GM21528 (cell line): ENCODE measurements around the gene ALDH5A1.

ENCODE experiments used
- ATAC-seq: cut with Tn5 transposase; IDR thresholded peaks from one replicate; pipeline ENCODE4 v1.9.1; 2021; ENCODE audit warnings: mild to moderate bottlenecking, moderate library complexity; ENCODE audit not compliant: unreplicated experiment, low FRiP score

The ALDH5A1 gene

DNA sequence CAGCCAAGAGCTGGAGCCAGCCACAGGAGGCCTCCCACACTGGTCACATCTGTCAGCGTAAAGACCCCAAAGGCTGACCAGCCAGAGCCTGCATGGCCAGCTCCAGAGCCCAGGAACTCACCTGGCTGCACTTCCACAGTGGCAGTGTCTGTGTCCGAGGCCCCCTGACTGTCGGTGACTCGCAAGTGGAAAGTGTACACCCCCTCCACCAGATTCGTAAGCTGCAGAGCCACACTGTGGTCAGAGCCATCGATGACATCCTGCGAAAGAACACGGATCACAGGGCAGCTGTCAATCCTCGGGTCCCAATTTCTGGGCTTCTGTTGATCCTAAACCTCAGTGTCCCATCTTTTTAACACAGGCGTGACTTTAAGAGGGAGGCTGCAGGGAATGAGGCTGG, 69.3 kb downstream of the ALDH5A1 start:
- no peak for ATAC-seq

DNA sequence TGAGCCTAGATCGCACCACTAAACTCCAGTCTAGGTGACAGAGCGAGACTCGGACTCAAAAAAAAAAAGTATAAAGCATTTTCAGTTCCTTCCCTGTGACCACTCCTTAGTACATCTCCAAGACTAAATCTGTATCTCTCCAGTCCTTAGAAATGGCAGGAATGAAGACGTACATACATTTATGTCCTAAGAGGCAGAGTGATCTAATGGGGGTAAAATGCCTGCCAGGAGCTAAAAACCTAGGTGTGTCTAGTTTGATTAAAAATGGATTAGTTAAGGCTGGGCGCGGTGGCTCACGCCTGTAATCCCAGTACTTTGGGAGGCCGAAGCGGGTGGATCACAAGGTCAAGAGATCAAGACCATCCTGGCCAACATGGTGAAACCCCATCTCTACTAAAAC, 70.4 kb downstream of the ALDH5A1 start:
- ATAC-seq, result no peak

DNA sequence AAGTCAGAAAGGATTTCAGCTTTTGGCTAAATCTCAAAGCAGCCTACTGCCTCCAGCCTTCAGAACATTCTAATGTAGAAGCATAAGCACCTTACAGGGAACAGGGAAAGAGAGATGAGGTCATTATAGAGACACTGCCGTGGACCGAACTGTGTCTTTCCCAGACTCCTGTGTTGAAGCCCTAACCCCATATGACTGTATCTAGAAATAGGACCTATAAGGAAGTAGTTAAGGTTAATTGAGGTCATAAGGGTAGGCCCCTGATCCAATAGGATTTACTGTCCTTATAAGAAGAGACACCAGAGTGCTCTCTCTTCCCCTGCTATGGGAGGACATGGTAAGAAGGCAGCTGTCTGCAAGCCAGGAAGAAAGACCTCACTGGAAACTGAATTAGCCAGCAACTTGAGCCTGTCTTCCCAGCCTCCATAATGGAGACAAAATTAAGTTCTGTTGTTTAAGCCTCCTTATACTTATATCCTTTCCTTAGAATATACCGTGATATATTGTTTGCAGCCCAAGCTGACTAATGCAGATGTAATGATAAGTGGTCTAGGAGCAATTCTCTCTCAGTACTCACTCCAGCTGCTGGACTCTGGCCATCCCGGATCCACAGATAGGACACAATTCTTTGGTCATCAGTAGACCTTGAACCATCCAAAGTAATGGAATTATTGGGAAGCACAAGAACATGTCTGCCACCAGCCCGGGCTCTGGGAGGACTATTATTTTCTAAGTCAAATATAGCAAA, 71.4 kb downstream of the ALDH5A1 start:
- ATAC-seq, result no peak

DNA sequence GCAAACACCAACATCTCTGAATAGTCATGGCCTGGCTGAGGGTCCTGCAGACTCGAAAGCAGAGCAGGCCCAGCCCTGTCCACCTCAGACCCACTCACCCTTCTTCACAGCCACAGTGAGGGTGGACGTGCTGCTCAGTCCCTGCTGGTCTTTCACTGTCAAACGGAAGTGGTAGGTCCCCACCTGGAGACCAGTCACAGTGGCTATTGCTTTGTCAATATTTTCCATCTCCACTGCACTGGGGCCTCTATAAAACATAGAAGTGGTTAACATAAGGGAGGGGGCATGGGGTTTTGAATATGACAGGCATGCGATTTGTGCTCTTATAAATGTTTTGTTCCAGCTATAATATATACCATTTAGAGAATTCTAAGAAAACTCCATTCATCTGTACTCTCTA, 73.9 kb downstream of the ALDH5A1 start:
- ATAC-seq, result no peak

DNA sequence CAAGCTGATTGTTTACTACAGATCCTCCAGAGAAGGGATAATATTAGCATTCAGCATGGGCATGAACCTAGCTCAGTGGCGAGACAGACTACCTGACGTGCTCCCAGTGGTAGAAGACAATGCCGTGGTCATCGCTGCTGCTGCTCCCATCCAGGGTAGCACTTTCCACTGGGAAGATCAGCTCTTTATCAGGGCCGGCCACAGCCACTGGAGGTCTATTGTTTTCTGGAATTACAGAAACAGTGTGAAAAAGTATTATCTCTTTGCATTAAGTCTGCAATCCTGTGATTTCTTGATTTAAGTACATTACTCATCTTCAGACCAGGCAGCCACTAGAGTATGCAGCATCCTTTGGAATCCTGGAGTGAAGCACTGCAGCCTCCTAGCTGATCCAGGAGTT, 75.0 kb downstream of the ALDH5A1 start:
- ATAC-seq, result no peak

DNA sequence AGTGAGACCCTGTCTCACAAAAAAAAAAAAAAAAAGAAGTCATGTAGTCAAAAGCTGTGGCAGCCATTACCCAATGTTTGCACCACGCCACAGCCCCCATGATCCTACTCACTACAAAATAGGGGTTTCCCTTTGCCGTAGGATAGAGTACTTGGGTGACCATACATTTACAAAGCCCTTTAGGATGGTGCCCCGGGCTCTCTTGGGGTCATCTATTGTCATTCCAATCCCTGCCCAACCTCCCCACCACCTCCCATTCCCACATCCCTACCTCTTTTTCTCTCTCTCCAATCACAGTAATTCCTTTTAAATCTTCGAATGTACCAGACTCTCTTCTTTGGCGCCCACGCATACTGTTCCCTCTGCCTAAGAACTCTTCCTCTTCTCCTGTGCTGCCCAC, 76.6 kb downstream of the ALDH5A1 start:
- ATAC-seq, result no peak

DNA sequence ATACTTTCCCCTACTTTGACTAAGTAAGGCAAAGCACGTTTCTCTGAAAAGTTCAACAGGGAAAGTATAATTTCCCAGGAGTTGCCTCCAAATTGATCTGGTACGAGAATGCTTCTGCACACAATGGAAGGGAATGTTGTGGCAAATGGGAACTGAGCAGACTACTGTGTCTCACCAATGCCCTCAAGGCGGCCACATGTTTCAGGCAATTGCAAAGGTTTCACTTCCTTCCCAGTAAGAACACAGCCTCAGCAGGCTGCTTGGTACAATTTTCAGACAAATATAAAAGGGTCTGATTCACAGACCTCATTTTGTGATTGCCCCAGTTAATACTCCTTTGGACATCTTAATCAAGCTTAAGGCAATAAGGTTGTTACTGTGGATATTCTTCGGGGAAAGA, 80.0 kb downstream of the ALDH5A1 start:
- ATAC-seq, result peak; percentile 80

DNA sequence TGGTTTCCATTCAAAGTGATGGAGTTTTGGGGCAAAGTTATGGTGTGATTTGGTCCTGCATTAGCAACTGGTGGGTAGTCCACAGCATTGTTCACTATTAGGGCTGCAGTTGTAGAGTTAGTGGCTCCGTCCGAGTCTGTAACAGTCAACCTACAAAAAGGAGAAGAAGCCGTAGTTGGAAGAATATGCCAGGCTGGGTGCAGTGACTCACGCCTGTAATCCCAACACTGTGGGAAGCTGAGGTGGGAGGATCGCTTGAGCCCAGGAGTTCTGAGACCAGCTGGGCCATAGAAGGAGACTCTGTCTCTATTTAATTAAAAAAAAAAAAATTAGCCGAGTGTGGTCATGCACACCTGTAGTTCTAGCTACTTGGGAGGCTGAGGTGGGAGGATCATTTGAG, 81.7 kb downstream of the ALDH5A1 start:
- no peak for ATAC-seq

DNA sequence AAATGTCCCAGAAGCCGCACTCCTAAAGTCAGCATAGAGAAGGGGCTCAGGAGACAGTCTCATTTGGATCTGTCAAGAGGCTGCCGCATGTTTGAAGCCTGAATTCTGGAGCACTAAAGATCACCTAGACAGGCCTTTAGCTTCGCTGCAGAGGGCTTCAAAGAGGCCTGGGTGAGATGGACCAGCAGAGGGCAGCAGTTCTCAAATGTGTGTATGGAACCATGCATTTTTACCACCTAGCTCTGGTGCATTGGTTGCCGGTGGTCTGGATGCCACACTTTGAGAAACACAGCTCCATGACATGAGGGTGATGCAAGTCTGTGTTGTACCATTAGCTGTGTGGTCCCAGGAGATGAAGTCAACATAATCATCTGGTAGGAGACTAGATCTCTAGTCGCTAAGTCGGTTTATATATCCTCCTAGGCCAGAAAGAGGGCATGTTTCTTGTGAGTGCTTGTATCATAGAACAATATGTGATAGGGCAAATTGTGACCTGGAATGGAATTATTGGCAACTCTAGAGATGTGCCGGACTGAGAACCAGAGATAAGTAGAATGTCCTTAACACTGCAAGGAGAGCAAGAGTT, 86.4 kb downstream of the ALDH5A1 start:
- peak; percentile 76 for ATAC-seq

DNA sequence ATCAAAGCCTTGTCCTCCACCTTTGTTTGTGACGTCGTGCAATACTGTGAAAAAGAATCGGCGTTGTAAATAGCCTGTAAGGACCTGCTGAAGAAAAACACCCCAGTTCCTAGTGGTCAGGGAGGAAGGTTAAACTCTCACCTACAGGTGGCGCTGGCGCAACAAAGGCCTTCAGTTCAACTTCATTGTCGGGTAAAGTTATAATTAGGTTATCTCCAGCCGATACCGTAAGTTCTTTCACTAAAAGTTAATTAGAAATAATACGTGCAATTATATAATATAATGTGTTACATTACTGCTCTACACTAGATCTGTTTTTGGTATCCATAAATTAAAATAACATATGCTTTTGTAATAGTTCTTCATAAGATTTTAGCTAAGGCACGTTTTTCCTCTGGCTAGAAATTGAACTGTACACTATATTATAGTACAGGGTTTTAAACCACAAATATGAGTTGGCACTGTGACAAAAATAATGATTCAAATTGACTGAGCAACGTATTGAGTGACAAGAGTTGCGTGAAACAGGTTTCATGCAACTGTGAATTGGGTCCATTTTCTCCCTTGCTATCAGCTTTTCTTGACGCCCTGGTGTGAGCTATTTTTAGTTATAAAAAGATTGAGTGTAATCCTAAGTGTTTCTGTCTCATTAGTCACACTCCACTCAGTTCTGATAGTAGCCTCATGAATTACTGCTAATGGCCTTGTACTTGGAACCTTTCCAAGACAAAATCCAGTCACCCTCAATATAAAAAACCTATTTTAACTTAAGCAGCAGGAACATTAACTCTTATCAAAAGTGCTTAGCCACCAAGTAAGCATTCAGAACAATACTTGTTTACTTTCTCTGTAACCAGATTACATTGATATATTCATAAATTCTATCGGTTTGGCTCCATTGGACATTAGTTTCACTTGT, 89.0 kb downstream of the ALDH5A1 start:
- peak; percentile 69 for ATAC-seq

DNA sequence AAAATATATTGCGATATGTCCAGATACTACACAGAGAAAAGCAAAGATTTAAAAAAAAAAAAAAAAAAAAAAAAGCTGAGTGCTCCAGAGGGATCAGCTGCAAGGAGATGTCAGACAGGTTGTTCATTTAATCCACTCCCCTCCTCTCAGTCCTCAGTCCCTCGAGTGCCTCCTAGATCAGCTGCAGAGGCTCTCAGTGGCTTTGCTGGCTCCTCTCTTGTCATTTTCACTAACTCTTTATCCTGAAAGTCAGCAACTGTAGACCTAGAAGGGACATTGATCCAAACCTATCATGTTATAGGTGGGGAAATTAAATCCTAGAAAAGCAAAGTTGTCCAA, 89.6 kb downstream of the ALDH5A1 start:
- ATAC-seq, result no peak
